ENCODE measurements around the gene CNTLN. TPM values are rescaled to one million over a fixed set of nuclear protein-coding genes. Genes with fewer than 3 reads are reported as not detected.

The CNTLN gene
- total RNA-seq, 3 donors from 2014 or later (not counting 1 experiment from before 2014, with no cell fraction given) = 0.32 to 1.6 (median 0.63) TPM

DNA sequence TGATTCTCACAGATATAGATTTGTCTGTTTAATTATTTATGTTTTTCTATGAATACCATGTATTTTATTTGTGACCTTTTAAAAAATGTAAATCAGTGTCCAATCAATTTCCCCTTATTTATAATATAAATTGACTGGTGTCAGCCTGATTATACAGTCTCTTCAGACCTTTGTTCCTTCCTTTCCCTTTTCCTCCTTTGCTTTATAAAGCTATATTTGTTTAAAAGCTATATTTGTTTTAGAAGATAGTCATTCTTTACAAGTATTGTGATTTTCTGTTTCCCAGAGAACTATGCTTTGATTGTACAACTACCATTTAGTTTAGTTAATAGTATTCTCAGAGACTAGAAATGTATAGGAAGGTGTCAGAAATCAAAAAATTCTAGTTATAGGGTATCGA, 90.6 kb downstream of the CNTLN start:
- Mint-ChIP-seq H3K27me3 (ENCODE audit: low read depth in 2 of 2) (no peaks in the 10 kb centered on the region), H3K27ac (no peak overlapping the region), H3K4me3 (no peak overlapping the region), H3K9me3 (no peaks in the 10 kb centered on the region), H3K4me1 (peaks cover 5% of the 10 kb centered on the region in 2 donors), H3K36me3 (no peaks in the 10 kb centered on the region)
- no peak for TF ChIP-seq CTCF (IDR thresholded peaks at IDR 0.05)
- no peak for ATAC-seq
- H3K36me3 ChIP-seq (ENCODE audit: control insufficient read depth, insufficient read depth, low read length) = no peaks in the 10 kb centered on the region
- no peaks in the 10 kb centered on the region for H3K27me3 ChIP-seq (ENCODE audit: control insufficient read depth, insufficient read depth, low read length)
- H3K27ac ChIP-seq (ENCODE audit: low read length) = no peak overlapping the region
- no peaks in the 10 kb centered on the region for H3K9me3 ChIP-seq (ENCODE audit: control insufficient read depth, insufficient read depth, low read length)
- no peaks in the 10 kb centered on the region for H3K4me1 ChIP-seq (ENCODE audit: control insufficient read depth, insufficient read depth, low read length)
- H3K4me3 ChIP-seq (ENCODE audit: low read length) = no peak overlapping the region
- no CpG with 5 or more reads among the region's 1 CpG for WGBS (ENCODE audit: insufficient coverage)
- DNase-seq = no peak
- intact Hi-C loops (cut with micrococcal nuclease) = no loop called here

GRCh38 chr9:17229945-17230560, 95.2 kb downstream of the CNTLN start:
- Histone ChIP-seq H3K9me3 (ENCODE audit: control insufficient read depth, insufficient read depth, low read length) (no peaks in the 10 kb centered on the region), H3K27ac (ENCODE audit: low read length) (no peak overlapping the region), H3K27me3 (ENCODE audit: control insufficient read depth, insufficient read depth, low read length) (no peaks in the 10 kb centered on the region), H3K4me1 (ENCODE audit: control insufficient read depth, insufficient read depth, low read length) (no peaks in the 10 kb centered on the region), H3K4me3 (ENCODE audit: low read length) (no peak overlapping the region), H3K36me3 (ENCODE audit: control insufficient read depth, insufficient read depth, low read length) (no peaks in the 10 kb centered on the region)
- Mint-ChIP-seq H3K4me3 (no peak overlapping the region), H3K9me3 (no peaks in the 10 kb centered on the region), H3K27ac (no peak overlapping the region), H3K27me3 (ENCODE audit: low read depth in 2 of 2) (no peaks in the 10 kb centered on the region), H3K4me1 (peaks cover 12 to 13% of the 10 kb centered on the region in 2 donors), H3K36me3 (no peaks in the 10 kb centered on the region)
- no peak for DNase-seq
- ATAC-seq = peak in 2 of 3 donors; percentile 31 to 68
- no peak for TF ChIP-seq CTCF (IDR thresholded peaks at IDR 0.05)
- intact Hi-C loops (cut with micrococcal nuclease) = no loop called here
- 70% methylated on average over 3 of the region's 4 CpGs for WGBS (ENCODE audit: insufficient coverage)

DNA sequence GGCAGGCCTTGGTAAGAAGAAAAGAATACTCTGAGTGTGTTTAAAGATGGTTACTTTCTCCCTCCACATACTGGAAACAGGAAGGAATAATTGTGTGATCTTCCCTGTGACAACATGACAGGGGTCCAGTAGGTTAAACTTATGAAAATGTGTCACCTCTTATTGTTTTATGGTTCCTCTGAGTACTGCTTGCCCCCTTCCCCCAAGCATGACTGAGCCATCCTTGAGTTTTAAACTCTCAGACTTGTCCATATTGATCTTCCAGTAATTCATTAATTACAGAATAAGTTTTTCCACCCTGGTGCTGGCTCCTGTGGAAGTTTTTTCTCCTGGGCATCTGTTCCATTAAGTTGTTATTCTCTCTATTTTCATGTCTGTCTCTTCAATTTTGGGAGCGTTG, 95.8 kb downstream of the CNTLN start:
- H3K36me3 ChIP-seq (ENCODE audit: control insufficient read depth, insufficient read depth, low read length) = no peaks in the 10 kb centered on the region
- DNase-seq (no peak), ATAC-seq (no peak)
- Mint-ChIP-seq H3K9me3 (no peaks in the 10 kb centered on the region), H3K27ac (no peak overlapping the region), H3K36me3 (no peaks in the 10 kb centered on the region), H3K4me1 (peaks cover 12 to 13% of the 10 kb centered on the region in 2 donors), H3K4me3 (no peak overlapping the region), H3K27me3 (ENCODE audit: low read depth in 2 of 2) (no peaks in the 10 kb centered on the region)
- no peaks in the 10 kb centered on the region for H3K9me3 ChIP-seq (ENCODE audit: control insufficient read depth, insufficient read depth, low read length)
- intact Hi-C loops (cut with micrococcal nuclease) = no loop called here
- no peak overlapping the region for H3K4me3 ChIP-seq (ENCODE audit: low read length)
- WGBS (ENCODE audit: insufficient coverage) = 100% methylated on average over 1 of the region's 1 CpG
- no peak overlapping the region for H3K27ac ChIP-seq (ENCODE audit: low read length)
- no peak for TF ChIP-seq CTCF (IDR thresholded peaks at IDR 0.05)
- H3K4me1 ChIP-seq (ENCODE audit: control insufficient read depth, insufficient read depth, low read length) = no peaks in the 10 kb centered on the region
- H3K27me3 ChIP-seq (ENCODE audit: control insufficient read depth, insufficient read depth, low read length) = no peaks in the 10 kb centered on the region

- H3K27ac ChIP-seq (ENCODE audit: low read length) = no peak overlapping the region
- H3K36me3 ChIP-seq (ENCODE audit: control insufficient read depth, insufficient read depth, low read length) = no peaks in the 10 kb centered on the region
- no peak for TF ChIP-seq CTCF (IDR thresholded peaks at IDR 0.05)
- H3K27ac Mint-ChIP-seq = no peak overlapping the region
- peaks cover 0 to 6% of the 10 kb centered on the region in 2 donors for H3K4me1 Mint-ChIP-seq
- H3K36me3 Mint-ChIP-seq = no peaks in the 10 kb centered on the region
- H3K4me1 ChIP-seq (ENCODE audit: control insufficient read depth, insufficient read depth, low read length) = no peaks in the 10 kb centered on the region
- 100% methylated on average over 2 of the region's 2 CpGs for WGBS (ENCODE audit: insufficient coverage)
- H3K4me3 ChIP-seq (ENCODE audit: low read length) = no peak overlapping the region
- DNase-seq = no peak
- ATAC-seq = no peak
- no peaks in the 10 kb centered on the region for H3K9me3 ChIP-seq (ENCODE audit: control insufficient read depth, insufficient read depth, low read length)
- no peak overlapping the region for H3K4me3 Mint-ChIP-seq
- intact Hi-C loops (cut with micrococcal nuclease) = no loop called here
- H3K27me3 ChIP-seq (ENCODE audit: control insufficient read depth, insufficient read depth, low read length) = no peaks in the 10 kb centered on the region
- H3K9me3 Mint-ChIP-seq = peaks cover 0 to 5% of the 10 kb centered on the region in 2 donors
- H3K27me3 Mint-ChIP-seq (ENCODE audit: low read depth in 2 of 2) = no peaks in the 10 kb centered on the region
Observed at GRCh38 chr9:17236147-17236546, 101.3 kb downstream of the CNTLN start.
